NCI-H446 (cell line): ENCODE results near the gene STARD8.

ENCODE experiments used
- DNase-seq, 2 experiments: peaks; one replicate each; lab custom pipeline; 2025; lab: John Stamatoyannopoulos, UW

STARD8 gene

DNA sequence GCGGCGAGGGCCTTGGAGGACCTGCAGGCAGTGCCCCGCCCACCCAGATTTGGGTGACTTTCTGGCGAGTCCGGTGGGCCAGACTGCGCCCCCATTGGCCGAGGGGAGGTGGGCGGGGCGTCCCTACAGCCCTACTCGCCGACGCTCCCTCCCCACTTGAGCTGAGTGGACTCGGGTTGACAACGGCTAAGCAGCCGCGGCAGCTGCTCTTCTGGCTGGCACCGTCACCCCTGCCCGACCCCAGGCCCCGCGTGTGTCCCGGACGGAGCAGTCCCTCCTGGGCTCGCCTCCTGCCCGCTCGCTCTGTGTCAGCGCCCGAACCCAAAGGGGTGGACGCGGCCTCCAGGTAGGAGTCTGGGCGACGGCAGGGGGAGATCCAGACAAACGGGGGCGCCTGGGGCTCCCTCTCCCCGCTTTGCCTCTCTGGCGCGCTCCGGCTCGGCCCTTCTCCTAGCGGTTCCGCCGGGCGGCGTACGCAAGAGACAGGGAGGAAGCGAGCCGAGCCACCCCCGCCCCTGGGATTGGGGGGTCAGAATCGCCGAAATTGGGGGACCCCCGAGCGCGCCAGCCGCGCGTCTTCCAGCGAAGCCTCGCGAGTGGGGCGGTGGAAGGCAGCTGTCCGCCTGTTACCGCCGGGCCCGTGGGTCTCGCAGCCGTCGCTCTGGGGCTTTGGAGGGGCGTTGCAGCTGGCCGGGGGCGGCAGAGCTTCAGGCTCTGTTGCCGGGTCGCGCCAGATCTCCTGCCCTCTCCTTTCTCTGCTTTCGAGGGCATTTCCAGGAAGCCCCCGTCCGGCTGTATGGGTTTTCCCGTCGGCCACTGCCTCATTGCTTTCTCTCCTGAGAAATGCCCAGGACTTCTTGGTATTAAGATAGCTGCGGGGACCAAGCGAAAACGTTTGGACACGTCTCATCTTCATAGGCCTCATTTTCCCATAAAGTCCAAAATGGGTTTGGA is 46.3 kb downstream of the STARD8 start:
- no peak for DNase-seq

GRCh38 chrX:68694435-68695205 is 47.2 kb downstream of the STARD8 start:
- no peak for DNase-seq

GRCh38 chrX:68695206-68695845 is 47.9 kb downstream of the STARD8 start:
- no peak for DNase-seq

DNA sequence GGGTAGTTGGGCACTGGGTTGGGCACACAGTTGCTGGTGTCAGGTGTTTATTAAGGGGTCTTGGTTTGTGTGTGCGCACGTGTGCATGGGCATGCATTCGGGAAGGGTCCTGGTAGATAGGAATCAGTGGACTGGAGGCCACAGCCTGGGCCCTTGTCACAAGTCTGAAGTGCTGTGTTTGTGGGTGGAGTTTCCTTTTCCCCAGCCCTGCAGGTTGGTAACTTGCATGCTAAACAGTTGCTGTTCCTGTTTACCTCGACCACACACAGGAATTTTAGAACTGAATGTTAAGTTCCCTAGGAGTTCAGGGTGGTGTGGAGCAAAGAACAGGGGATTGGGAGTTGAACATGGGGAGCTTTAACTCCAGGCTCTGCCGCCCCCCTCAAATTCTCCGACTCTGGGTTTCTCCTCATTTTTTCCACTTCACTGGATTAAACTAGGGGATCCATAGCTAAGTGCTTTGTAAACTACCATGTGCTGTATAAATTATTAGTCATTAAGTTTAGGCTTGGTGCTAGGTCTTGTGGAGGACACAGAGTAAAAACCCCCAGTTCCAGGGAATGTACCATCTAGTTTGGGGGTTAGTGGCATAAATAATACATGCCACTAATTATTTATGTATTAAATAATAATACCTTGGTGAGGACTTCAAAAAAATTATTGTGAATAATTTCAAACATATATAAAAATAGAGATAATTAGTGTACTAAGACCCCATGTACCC is 49.0 kb downstream of the STARD8 start:
- DNase-seq: no peak

DNA sequence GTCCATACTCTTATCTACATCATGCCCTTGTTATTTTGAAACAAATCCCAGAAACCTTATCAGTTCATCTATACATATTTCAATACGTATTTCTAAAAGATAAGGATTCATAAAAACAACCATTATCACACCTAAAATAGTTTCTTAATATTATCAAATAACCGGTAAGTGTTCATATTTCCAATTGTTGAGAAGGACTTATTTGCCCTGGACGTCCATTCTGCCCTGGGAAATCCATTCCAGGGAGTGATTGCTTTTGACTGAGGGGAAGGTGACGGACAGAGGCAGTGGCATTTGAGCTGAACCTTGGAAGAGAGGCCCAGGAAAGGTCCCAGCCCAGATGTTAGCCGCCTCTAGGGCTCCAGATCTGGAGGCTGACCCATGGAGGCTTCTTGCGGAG is 49.6 kb downstream of the STARD8 start:
- DNase-seq: no peak

DNA sequence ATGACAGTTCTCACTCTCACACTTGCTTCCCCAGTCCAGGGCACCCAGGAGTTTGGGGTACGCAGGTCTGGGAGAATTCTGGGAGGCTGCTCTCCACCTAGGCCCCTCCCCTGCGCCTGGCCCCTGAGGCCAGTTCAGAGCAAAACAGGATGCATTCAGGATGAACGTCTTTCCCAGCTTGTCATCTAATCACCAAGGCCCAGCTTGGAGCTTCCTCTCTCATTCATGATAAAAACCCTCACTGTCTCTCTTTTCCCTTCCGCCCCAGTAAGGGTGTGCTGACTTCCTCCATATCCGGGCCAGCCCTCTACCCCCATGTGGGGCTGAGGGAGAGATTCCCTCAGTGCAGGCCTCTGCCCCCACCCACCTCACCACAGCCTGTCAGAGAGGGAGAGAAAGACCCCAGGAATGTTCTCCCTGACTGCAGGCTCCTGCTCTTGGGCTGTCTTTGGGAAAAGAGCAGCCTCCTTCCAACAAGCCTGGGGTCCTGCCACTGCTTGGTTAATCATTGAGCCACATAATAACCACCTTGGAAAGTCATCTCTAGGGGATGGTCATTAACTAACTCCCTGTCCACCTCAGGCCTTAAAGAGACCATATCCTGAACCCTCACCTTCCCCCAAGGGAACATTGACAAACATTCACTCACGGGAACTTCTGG is 50.1 kb downstream of the STARD8 start:
- no peak for DNase-seq

GRCh38 chrX:68698942-68699341 is 51.5 kb downstream of the STARD8 start:
- no peak for DNase-seq

DNA sequence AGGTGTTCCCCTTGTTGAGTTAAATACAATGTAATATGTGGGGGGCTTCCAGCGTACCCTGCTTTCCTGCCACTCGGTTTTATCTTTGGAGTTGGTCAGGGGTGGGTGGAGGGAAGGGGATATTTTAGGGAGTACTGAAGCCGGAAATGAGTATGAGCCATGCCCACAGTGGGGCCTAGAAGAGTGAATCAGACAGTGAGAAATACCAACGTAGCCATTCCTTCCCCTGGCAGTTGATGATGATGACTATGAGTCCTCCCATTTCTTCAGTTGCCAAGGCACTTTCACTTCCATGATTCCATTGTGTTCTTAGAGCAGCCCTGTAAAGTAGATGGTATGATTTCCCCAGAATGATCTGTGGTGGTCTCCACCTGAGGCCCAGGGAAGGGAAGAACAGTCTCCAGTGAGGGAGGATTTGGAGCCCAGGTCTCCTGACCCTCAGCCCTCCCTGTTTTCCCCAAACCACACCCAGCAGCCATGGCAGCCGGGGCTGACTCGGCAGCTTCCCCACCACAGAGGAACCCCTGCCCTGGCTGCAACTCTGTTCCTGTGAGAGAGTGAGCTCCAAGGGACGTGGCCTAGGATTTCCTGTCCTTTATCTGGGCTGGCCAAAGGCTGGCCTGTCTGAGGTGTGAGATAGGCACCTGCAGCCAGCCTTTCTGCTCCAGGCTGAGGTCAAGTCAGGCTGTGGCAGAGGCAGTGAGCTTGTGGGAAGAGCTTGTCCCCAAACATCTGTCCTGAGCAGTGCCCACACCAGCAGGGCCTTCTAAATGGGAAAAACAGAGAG is 52.7 kb downstream of the STARD8 start:
- no peak for DNase-seq

GRCh38 chrX:68703369-68703768 is 55.9 kb downstream of the STARD8 start:
- no peak for DNase-seq

- no peak for DNase-seq
Observed at GRCh38 chrX:68703846-68704245, 56.4 kb downstream of the STARD8 start.

- DNase-seq: no peak
Observed at GRCh38 chrX:68705986-68706385, 58.5 kb downstream of the STARD8 start.

DNA sequence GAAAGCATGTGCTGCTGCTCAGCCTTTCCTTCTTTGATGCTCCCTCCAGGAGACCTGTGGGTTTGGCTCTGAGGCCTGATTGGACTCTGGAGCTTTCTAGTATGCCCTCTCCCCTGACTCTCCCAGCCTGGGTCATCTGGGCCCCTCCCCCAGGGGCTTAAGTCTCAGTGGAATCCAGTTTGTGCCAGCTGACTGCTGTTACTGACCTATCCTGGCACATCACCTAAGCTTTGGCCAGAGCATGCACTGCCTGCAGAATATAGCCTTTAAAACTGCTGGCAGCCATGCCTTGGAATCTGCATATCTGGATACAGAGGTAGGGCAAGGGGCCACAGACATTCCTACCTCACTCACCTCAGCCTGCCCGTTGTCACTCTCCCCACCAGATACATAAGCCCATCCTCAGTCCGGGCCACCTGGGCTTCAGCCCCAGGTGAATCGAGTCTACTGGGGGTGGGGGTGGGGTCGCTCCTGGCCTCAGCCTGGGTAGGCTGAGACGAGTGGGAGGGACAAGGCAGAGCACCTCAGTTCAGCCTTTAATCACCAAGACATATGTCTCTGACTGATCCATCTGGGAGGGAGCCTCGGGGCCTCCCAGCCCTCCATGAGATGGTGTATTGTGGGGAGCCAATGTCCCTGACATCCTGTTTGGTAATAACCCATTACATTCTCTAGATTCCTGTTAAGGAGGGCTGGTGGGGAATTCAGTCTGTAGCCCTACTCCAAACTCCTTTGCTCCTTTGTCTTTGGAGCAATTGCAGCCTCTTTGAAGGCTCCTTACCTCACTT is 61.2 kb downstream of the STARD8 start:
- DNase-seq: no peak

- peak in 1 of 2 experiments; percentile 2 for DNase-seq
Observed at GRCh38 chrX:68710870-68711576, 63.6 kb downstream of the STARD8 start.

- DNase-seq: no peak
Observed at GRCh38 chrX:68711845-68712244, 64.4 kb downstream of the STARD8 start.

DNA sequence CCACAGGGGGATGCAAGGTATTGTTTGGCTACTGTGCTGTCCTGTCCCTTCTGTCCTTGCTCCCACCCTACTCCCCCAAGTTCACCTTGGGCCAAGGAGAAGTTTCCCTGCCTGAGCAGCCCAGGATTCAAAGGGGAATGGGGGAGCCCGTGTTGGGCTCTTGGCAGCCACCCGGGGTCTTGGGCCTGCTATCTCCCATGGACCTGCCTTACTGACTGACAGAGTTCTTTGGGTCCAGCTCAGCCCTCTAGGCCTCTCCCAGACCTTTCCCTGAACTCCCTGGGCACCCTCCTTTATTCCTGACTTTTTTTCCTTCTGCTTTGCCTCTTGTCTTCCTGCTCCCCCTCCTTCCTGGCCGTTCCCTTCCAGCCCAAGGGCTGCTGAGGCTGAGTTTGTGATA is 67.4 kb downstream of the STARD8 start:
- no peak for DNase-seq

DNA sequence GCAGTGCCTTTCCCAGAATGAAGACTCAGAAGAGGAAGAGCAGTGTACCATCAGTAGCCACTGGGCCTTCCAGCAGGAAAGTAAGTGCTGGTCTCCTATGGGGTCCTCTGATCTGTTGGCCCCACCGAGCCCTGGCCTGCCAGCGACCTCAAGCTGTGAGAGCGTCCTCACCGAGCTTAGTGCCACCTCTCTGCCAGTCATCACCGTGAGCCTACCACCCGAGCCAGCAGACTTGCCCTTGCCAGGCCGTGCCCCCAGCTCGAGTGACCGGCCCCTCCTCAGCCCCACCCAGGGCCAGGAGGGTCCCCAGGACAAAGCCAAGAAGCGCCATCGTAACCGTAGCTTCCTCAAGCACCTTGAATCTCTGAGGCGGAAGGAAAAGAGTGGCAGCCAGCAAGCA is 69.7 kb downstream of the STARD8 start:
- DNase-seq: no peak

DNA sequence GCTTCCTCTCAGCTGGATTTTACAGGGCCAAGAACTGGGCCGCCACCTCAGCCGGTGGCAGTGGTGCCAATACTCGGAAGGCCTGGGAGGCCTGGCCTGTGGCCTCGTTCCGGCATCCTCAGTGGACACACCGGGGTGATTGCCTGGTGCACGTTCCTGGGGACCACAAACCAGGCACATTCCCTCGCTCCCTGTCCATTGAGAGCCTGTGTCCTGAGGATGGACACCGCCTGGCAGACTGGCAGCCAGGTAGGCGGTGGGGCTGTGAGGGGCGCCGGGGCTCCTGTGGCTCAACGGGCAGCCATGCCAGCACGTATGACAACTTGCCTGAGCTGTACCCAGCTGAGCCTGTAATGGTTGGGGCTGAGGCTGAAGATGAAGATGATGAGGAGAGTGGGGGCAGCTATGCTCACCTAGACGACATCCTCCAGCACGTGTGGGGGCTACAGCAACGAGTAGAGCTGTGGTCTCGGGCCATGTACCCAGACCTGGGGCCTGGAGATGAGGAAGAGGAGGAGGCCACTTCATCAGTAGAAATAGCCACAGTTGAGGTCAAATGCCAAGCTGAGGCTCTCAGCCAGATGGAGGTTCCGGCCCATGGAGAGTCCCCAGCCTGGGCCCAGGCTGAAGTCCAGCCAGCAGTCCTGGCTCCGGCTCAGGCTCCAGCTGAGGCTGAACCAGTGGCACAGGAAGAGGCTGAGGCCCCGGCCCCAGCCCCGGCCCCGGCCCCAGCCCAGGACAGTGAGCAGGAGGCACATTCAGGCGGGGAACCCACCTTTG is 70.4 kb downstream of the STARD8 start:
- no peak for DNase-seq

- no peak for DNase-seq
Observed at GRCh38 chrX:68718443-68718820, 71.0 kb downstream of the STARD8 start.
